Raji (cell line): ENCODE results near the gene DDX19B.

Experiments
- POLR2A ChIP-seq: IDR thresholded peaks from 2 replicates; pipeline ENCODE4 v1.6.1; 2011; ENCODE audit warnings: low read depth, low read length, control low read depth; ENCODE audit not compliant: insufficient read depth

Gene DDX19B

DNA sequence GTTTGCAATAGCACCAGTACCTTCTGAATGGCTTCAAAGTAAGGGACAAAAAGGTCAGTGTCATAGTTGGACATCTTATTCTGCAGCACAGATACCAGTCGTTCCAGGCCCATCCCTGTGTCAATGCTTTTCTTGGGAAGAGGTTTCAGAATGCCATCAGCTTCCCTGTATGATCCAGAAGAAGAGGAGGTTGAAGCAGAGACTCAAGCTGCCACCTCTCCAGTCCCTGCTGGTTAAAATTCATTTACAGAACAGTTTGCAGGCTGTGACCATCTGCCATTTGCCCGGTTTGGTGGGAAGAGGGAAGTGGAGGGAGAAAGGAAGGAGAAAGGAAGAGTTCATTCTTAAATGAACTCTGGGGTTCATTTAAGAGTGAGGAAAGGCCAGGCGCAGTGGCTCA lies 28.8 kb upstream of the DDX19B start:
- TF ChIP-seq POLR2A, result no peak

DNA sequence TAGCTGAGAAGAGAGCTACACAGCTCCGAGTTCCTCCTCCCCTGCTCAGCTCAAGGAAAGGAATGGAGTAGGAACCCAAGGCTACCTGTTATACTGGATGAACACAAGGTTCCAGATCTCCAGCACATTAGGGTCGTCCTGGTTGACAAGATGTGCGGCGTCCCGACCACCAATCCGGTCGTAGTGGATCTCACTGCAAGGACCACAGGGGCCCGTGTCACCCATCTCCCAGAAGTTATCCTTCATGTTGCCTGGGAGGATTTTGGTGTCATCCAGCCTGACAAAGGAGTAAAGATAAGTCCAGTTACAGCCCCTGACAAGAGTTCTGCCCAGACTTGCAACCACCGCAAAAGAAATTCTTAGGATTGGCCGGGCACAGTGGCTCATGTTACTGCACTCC lies 27.3 kb upstream of the DDX19B start:
- TF ChIP-seq POLR2A, result no peak

DNA sequence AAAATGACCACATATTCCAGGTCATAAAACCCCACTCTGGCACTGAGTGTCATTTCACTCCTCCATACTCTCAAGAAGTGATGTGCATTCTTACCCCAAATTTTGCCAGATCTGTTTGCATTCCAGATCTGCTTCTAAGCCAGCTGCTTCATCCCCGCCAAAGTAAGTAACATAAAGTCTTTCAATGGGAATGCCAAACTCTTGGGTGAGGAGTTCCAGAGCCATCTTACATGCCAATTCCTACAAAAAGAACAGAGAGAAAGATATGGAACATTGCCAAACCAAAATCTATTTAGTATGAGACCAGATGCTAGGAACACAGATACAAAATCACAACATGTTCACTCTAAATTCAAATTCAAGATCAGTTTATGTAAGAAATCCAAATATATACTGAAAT lies 22.6 kb upstream of the DDX19B start:
- TF ChIP-seq POLR2A, result no peak

DNA sequence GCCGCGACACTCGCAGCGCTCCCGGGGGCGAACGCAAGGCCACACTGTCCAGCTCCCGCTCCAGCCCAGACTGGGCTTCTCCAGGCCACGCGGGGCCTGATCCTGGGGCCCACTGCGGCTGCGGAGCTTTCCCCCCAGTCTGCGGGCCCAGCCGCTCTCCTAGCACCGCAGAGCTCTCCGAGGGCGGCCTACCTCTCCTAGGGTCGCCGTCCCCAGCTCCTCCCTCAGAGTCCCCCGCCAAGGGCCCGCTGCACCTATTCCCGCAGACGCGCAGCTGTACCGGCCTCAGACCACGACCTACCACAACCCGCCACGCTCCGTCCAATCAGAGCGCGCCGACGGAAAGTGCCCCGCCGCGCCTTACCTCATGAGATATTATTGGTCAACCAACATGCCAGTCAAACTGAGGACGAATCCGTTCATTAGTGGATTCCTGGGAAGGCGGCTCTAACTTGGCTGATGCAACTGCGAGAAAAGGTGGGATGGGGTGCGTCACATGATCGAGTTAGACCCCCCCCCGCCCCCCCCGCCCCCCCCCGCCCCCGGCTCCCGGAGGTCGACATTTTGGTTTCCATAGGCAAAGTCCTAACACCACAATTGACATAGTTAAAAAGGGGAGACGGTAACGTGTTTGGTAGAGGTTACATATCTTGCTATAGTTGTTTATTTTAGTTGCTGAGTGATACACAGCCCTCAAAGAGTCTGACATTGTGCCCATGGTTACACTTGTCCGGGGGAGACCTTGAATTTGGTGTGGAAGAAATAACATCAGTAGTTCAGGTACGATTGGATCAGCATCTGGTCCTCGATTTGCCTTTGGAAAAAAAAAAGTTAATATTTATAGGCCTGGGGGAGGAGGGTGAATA lies 9.5 kb upstream of the DDX19B start, which contains the start of gene AARS1:
Gene AARS1, minus strand, starts transcription at position 278 of the 866 bp plus-strand sequence. CDS start 6,743 bp downstream, outside the sequence.
- TF ChIP-seq POLR2A, result peak; percentile 86

DNA sequence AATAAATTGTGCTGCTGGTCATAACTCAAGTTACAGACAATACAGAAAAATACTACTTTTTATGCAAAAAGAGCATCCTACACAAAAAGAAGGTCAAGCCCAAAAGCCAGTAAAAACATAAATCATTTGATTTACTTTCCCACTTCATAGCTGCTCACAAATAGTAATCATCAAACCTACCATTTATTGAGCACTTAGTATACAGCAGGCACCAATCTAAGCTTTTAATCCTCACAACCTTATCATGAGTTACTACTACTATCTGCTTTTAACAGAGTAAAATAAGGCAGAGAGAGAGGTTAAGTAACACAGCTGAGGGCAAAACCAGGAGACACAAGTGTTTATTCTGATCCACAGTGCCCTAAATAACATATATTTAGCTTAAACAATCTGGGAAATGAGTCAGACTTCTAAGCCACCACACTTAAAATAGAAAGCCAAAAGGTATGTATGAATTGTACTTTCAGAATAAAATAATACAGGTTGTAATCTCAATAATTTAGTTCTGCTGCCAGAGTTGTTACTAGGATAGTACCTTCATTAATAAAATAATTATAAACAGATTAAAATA lies 8.0 kb upstream of the DDX19B start:
- TF ChIP-seq POLR2A, result no peak

DNA sequence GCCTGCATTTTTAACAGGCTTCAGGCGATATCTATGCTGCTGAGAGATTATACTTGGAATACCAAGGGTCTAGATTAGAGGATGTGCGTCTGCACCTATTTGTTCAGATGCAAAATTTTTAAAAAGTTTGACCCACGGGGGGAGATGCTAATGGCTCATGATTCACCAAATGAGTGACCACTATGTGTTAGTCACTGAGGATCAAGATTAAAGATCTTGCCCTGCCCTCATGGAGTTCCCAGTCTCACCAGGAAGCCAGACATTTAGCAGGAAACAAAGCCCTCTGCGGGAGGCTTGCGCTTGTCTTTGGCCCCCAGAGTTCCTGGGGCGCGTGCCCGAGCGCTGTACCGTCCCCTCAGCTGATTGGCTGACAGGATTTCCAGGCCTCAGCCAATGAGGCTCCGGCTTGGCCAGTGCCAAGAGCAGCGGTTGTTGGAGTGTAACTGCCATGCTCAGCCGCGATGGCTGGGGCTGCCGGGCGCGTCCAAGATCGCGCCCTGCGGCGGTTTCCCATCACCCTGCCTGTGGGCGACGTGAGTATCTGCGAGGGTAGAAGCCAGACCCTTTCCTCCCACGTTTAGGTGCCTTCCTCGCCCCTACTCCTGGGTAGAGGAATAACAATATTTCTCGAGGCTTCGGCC lies 4.5 kb upstream of the DDX19B start:
- no peak for TF ChIP-seq POLR2A

DNA sequence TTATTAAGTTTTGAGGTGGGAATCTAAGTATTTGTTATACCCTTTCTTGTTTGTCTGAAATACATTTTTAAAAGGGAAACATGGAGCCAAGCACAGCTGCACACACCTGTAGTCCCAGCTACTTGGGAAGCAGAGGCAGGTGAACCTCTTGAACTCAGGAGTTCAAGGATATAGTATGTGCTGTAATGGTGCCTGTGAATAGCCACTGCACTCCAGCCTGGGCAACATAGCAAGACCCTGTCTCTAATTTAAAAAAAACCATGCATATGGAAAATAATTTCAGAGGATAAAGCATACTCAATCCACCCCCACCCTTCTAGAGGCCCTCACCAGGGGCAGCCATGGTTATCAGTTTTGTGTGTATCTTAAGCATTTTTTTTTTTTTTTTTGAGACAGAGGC lies 3.4 kb upstream of the DDX19B start:
- no peak for TF ChIP-seq POLR2A

DNA sequence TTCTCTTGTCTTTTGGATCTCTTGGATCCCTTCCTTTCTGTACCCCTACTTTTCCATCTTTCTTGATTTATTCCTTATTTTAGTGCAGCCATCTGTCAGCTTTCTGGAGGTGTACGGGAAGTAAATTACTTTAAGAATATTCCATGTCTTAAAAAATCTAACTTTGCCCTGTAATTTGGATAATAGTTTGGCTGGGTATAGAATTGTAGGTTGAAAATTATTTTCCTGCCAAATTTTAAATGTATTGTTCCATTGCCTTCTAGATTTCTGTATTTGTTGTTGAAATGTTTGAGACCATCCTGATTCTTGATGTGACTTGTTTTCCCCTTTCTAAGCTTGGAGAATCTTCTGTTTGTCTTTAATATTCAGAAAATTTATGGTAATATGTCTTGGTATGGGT lies 2.1 kb downstream of the DDX19B start:
- TF ChIP-seq POLR2A, result no peak

DNA sequence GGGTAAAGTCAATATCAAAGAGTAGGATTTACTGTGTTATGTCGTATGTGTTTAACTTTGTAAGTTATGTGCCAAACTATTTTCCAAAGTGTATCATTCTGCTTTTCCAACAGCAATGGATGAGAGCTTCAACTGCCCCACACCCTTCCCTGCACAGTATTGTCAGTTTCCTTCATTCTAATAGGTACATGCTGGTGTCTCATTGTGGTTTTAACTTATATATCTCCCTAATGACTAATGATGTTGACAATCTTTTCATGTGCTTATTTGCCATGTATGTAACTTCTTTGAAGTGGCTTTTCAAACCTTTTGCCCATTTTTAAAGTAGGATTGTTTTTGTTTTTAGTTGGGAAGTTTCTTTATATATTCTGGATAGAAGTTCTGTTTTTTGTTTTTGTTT lies 3.8 kb downstream of the DDX19B start:
- no peak for TF ChIP-seq POLR2A

DNA sequence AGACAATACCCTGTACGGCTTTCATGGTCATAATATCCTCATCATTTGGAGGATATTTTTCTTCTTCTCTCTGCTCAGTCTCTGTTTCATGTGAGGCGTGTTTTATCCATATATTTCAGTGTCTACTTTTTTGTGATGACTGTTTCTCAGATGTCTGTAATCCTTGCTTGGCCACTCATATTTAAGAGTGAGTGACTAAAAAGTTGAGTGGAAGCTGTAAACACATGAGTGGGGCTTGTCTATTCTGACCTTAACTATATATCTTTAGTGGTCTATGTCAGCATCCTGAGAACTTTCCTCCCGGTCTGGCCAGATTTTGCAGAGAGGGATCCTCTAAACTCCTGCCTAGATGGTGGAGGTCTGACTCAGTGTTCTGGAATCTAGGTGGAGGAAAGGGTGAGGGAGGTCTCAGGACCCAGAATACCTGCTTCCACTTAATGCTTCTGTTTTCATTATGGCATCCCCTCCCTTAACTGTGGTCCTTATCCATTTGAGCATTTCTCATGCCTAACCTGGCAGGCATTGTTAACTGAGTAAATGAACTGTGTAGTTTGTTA lies 6.0 kb downstream of the DDX19B start:
- TF ChIP-seq POLR2A, result no peak

DNA sequence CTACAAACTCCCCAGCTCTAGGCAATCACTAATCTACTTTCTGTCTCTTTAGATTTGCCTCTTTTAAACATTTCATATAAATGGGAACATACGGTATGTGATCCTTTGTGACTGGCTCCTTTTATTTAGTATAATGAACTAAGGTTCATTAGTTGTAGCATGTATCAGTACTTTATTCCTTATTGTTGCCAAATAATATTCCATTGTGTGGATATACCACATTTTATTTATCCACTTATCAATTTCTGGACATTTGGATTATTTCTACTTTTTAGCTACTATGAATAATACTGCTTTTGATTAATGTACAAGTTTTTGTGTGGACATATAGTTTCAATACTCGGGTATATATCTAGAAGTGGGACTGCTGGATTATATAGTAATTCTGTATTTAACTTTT lies 7.9 kb downstream of the DDX19B start:
- TF ChIP-seq POLR2A, result no peak

DNA sequence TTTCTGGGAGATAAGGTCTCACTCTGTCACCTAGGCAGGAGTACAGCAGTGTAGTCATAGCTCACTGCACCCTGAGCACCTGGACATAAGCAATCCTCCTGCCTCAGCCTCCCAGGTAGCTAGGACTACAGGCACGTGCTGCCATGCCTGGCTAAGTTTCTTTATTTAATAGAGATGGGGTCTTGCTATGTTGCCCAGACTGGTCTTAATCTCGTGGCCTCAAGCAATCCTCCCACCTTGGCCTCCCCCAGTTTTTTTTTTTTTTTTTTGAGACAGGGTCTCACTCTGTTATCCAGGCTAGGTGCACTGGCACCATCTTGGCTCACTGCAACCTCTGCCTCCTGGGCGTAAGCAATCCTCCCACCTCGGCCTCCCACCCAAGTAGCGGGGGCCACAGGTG lies 21.1 kb downstream of the DDX19B start:
- no peak for TF ChIP-seq POLR2A

DNA sequence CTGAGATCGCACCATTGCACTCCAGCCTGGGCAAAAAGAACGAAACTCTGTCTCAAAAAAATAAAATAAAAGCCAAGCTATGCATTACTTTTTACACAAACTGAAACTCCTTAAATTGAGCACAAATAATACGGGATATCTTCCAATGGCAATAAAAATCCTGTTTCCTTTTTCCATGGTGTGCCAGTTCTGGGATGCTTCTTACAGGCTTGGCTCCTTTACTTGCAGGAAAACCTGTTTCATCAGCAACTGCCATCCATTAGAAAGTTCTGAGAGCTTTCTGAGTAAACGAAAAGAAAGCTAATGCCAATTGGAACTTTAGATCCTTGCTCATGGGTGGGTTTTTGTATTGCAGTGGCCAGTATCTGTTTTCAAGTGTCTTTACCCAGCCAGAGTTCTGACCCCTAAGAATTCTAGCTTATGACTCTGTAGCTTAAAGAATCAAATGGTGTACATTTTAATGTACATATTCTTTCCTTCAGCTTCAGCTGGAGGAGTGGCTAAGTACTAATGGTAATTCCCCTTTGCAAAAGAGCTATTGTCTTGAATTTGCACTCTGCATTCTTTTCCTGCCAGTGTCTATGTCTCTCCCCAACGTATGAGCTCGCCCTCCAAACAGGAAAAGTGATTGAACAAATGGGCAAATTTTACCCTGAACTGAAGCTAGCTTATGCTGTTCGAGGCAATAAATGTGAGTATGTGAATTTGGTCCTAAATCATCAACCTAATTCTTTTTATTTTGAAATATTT lies 26.2 kb downstream of the DDX19B start:
- no peak for TF ChIP-seq POLR2A

DNA sequence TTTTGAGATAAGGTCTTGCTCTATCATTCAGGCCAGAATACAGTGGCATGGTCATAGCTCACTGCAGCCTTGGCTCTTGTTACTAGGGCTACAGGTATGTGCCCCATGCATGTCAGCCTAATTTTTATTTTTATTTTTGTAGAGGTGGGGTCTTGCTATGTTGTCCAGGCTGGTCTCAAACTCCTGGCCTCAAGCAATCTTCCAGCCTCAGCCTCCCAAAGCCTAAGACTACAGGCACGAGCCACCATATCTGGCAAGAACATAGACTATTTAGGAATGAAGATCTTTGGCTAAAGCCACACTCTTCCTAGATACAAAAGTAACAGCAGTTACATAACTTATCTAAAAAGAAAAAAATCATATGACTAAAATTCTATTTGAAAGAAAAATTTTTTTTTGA lies 32.1 kb downstream of the DDX19B start:
- no peak for TF ChIP-seq POLR2A

DNA sequence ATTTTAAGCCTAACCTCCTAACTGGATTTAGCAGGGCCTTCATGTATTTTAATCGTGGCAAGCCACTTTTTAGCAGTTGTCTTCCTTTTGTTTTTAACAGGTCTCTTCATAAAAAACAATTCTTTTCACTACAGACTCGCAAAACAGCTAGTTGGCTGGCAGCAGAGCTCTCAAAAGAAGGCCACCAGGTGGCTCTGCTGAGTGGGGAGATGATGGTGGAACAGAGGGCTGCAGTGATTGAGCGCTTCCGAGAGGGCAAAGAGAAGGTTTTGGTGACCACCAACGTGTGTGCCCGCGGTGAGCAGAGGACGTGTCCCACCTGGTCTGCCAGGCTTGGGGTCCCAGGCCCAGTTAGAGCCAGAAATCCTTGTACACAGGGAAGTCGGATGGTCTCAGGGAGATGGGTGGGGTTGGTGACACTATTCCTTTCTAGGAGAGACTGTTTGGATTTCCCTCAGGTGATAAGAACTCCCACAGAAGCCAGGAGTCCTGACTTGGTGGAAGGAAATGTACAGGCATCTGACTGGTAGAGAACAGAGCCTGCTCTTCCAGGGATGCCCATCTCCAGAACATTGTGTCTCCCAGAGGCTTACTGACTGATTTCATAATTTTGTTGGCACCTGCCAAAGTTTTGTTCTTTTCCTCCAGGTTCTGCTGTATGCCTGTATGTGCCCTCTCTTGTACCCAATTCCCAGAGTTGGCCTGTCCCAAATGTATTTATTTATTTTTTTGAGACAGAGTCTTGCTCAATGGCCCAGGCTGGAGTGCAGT lies 32.8 kb downstream of the DDX19B start:
- no peak for TF ChIP-seq POLR2A

DNA sequence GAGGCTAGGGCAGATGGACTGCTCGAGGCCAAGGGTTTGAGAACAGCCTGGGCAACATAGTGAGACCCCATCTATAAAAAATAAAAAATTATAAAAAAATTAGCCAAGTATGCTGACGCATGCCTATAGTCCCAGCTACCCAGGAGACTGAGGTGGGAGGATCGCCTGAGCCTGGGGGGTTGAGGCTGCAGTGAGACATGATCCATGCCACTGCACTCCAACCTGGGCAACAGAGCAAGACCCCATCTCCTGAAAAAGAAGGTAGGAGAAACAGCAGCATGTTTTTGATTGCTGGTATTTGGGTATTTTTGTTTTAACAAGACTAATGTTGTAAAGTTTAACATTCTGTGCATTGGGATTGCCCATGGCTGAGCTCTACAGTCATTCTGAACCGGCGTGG lies 38.8 kb downstream of the DDX19B start:
- no peak for TF ChIP-seq POLR2A
